ENCODE measurements around the gene SKAP2.

DNA sequence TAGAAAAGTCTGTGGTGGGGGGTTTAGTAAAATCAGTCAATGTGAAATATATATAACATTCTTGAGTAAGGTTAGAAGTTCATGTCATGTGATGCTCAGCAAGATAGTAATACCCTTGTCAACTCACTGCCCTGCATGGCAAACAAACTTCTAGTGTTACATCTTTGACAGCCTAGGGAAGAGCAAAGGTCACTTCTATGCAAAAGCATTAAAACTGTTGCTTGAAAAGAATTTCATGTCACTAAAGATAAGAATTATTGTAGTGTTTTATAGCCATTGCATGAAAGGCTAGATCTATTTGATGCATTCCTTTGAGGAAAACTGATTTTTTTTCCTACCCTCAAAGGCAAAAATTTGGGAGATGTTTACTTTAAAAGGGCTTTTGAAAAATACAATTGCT is 176.0 kb downstream of the SKAP2 start:
- TF ChIP-seq, protein P1, sequence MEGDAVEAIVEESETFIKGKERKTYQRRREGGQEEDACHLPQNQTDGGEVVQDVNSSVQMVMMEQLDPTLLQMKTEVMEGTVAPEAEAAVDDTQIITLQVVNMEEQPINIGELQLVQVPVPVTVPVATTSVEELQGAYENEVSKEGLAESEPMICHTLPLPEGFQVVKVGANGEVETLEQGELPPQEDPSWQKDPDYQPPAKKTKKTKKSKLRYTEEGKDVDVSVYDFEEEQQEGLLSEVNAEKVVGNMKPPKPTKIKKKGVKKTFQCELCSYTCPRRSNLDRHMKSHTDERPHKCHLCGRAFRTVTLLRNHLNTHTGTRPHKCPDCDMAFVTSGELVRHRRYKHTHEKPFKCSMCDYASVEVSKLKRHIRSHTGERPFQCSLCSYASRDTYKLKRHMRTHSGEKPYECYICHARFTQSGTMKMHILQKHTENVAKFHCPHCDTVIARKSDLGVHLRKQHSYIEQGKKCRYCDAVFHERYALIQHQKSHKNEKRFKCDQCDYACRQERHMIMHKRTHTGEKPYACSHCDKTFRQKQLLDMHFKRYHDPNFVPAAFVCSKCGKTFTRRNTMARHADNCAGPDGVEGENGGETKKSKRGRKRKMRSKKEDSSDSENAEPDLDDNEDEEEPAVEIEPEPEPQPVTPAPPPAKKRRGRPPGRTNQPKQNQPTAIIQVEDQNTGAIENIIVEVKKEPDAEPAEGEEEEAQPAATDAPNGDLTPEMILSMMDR (IDR thresholded peaks at IDR 0.05; ENCODE audit: borderline replicate concordance, extremely low read depth, low read length, poor library complexity, severe bottlenecking): no peak
- TF ChIP-seq EZH2 (IDR thresholded peaks at IDR 0.05; ENCODE audit: borderline replicate concordance, low read depth, low read length, severe bottlenecking): no peak
